Adrenal gland (tissue), 12 donors: ENCODE data around the gene MACF1. TPM values are rescaled to one million over a fixed set of nuclear protein-coding genes. Genes with fewer than 3 reads are reported as not detected.
"Not testable (repeated sequence)": the region's sequence is repeated elsewhere in the genome, so short reads cannot be mapped to it uniquely, and the experiment has no call there.

Experiments used
- DNase-seq, 7 donors: peaks; one replicate each; pipeline ENCODE4 v3.0.0-alpha.2; 2019 to 2020
- H3K27ac ChIP-seq, 5 donors: fragments of 200-600 bp; sonication (generic) in 4 of 5; 1 replicate in 3 of 5; 2 replicates in 2 of 5; pipeline versions ENCODE4 v1.5.1 to v1.8.0; 2016 to 2020; ENCODE audit warnings: mild to moderate bottlenecking in 1 of 5
- H3K27me3 ChIP-seq: fragments of 200-600 bp; 2 replicates; pipeline ENCODE4 v1.8.0; 2021
- H3K36me3 ChIP-seq, 2 donors: fragments of 200-600 bp; replicated peaks in 1 of 2; 1 replicate in 1 of 2; 2 replicates in 1 of 2; pipeline versions ENCODE4 v1.5.1 to v1.8.0; 2018 to 2022
- H3K4me1 ChIP-seq, 2 donors: fragments of 200-600 bp; replicated peaks in 1 of 2; 1 replicate in 1 of 2; 2 replicates in 1 of 2; pipeline versions ENCODE4 v1.5.1 to v1.8.0; 2018 to 2021
- H3K4me3 ChIP-seq, 4 donors: fragments of 200-600 bp; sonication (generic) in 3 of 4; one replicate each; pipeline ENCODE4 v1.5.1; 2016 to 2018
- H3K9me3 ChIP-seq, 3 donors: fragments of 200-600 bp; sonication (generic) in 1 of 3; replicated peaks in 1 of 3; 1 replicate in 2 of 3; 2 replicates in 1 of 3; pipeline versions ENCODE4 v1.5.1 to v1.8.0; 2016 to 2021
- POLR2A ChIP-seq, 2 donors: fragments of 450-650 bp; IDR thresholded peaks; one replicate each; pipeline ENCODE4 v1.6.1; 2017; ENCODE audit warnings: antibody characterized with exemption in 2 of 2, mild to moderate bottlenecking in 2 of 2, moderate library complexity in 1 of 2
- WGBS, 4 donors: extraction: QIAGEN DNeasy Blood & Tissue Kit in 2 of 4; methylation state at CpG; one replicate each; pipeline versions ENCODE4 v1.1.5 to v1.1.7; 2013 to 2017; 5-methylcytosine and 5-hydroxymethylcytosine counted together
- intact Hi-C, 2 donors: fragments of 100-400 bp; cut with DNase I; formaldehyde crosslinking; loops; one replicate each; pipeline versions ENCODE4 v1.14.1 to v1.15.0; 2022 to 2023
- polyA plus RNA-seq, 3 donors: library from polyadenylated mRNA; stranded (reverse); fragments of 200-250 nt in 2 of 3; fragments of 350-450 nt in 1 of 3; fragmentation: Illumina TruSeq in 1 of 3; extraction: RNeasy Lipid Tissue Mini Kit (QIAGEN cat#74804) in 1 of 3; gene quantifications; one replicate each; pipeline ENCODE4 v1.2.3, GENCODE V29; 2013 to 2014
- total RNA-seq, 9 donors: library from RNA; depleted of rRNA in 4 of 9; stranded (reverse); fragments of >200 nt in 4 of 9; fragments of 120-200 nt in 1 of 9; fragmentation: NEBNext Ultra II Directional in 1 of 9; extraction: Animal tissue kit (Norgen Biotek cat#: 25700) in 1 of 9; gene quantifications; one replicate each; pipeline versions ENCODE4 v1.1.0 to v1.2.4, GENCODE V29; 2013 to 2023
- TF ChIP-seq, protein P1 (sequence below), 6 experiments: fragments of 450-650 bp in 4 of 6; fragments of 200-600 bp in 2 of 6; sonication (generic) in 1 of 6; IDR thresholded peaks; 1 replicate in 5 of 6; 2 replicates in 1 of 6; pipeline versions ENCODE4 v1.5.1 to v1.8.0; 2016 to 2021; ENCODE audit warnings: antibody characterized with exemption in 6 of 6, mild to moderate bottlenecking in 2 of 6, moderate library complexity in 1 of 6
- donor health status: healthy with polysubstance abuse.
- donor health status: Bipolar disorder and iron deficiency.
- donor health status: DM: yes; HTN: yes; CAD: no.
- donor health status: DM: no; HTN: no; CAD: no.
- donor health status: DM: no; HTN: no; CAD: no.
- donor health status: DM: yes; HTN: yes; CAD: no.

Gene MACF1
- total and polyA plus RNA-seq, 12 donors, result 85.1 to 334 (median 219) TPM

DNA sequence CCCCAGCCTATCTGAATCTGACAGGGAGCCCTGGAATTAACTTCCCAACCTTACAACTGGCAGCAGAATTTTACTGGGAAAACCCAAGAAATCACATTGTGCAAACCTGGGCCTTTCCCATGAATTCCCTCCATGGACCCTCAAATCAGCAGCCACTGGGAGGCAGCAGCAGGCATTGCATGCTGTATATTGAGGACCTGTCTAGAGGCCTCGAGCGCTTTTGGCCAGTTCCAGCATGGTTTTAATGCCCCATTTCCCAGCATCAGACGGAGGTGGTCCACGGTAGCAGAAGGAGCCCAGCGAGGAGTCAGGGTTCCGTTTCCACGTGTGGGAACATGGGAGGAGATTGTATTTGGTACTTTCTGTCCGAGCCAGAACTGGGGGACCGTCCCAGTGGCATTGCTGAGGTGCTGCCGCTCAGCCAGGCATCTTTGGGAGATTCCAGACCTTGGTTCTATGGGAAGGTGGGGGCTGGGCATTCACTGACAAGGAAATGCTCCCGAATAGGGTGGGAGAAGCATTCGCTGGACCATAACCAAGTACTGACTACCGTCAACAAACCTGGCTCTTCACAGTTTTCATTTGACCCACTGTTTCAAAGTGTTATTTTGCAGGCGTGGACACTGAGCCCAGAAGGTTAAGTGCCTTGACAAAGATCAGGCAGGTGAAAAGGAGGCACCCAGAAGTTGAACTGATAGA lies 302.9 kb downstream of the MACF1 start:
- no peak for DNase-seq

DNA sequence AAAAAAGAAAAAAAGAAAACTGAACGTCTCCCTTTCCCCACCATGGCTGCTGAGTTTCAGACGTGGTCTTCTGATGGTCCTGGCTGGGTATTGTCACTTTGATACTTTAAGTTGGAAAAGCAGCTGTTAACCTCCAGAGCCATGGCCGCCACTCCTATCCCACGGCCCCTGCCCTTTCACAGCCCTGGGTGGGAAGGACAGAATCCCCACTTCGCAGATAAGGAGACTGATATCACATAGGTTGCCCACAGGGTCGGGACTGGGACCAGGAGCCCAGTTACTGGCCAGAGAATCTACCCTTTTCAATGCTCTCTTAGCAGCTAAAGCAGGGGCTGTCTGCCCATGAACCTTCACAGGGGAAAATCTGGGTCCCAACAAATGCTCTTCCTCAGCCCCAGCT lies 303.8 kb downstream of the MACF1 start:
- Histone ChIP-seq H3K9me3 (no peaks in the 10 kb centered on the region), H3K36me3 (no peaks in the 10 kb centered on the region), H3K4me3 (no peak overlapping the region), H3K4me1 (no peaks in the 10 kb centered on the region), H3K27ac (no peak overlapping the region), H3K27me3 (no peaks in the 10 kb centered on the region)
- TF ChIP-seq, protein P1, sequence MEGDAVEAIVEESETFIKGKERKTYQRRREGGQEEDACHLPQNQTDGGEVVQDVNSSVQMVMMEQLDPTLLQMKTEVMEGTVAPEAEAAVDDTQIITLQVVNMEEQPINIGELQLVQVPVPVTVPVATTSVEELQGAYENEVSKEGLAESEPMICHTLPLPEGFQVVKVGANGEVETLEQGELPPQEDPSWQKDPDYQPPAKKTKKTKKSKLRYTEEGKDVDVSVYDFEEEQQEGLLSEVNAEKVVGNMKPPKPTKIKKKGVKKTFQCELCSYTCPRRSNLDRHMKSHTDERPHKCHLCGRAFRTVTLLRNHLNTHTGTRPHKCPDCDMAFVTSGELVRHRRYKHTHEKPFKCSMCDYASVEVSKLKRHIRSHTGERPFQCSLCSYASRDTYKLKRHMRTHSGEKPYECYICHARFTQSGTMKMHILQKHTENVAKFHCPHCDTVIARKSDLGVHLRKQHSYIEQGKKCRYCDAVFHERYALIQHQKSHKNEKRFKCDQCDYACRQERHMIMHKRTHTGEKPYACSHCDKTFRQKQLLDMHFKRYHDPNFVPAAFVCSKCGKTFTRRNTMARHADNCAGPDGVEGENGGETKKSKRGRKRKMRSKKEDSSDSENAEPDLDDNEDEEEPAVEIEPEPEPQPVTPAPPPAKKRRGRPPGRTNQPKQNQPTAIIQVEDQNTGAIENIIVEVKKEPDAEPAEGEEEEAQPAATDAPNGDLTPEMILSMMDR (IDR thresholded peaks at IDR 0.05), result no peak
- TF ChIP-seq POLR2A (IDR thresholded peaks at IDR 0.05), result no peak
- 71 to 97% (median 78%) methylated on average over 6 of the region's 6 CpGs for WGBS, 4 donors
- DNase-seq, result no peak
- intact Hi-C loops, result no loop called here

More for the DNA sequence above, 302.9 kb downstream of the MACF1 start:
- 70 to 82% (median 79%) methylated on average over 10 to 14 of the region's 14 CpGs for WGBS, 4 donors
- H3K36me3 ChIP-seq, result no peaks in the 10 kb centered on the region
- intact Hi-C loops, result no loop called here
- H3K9me3 ChIP-seq, result no peaks in the 10 kb centered on the region
- no peaks in the 10 kb centered on the region for H3K4me1 ChIP-seq
- H3K27me3 ChIP-seq, result no peaks in the 10 kb centered on the region
- TF ChIP-seq, protein P1 (IDR thresholded peaks at IDR 0.05), result no peak
- TF ChIP-seq POLR2A (IDR thresholded peaks at IDR 0.05), result no peak
- H3K4me3 ChIP-seq, result no peak overlapping the region
- H3K27ac ChIP-seq, result no peak overlapping the region

DNA sequence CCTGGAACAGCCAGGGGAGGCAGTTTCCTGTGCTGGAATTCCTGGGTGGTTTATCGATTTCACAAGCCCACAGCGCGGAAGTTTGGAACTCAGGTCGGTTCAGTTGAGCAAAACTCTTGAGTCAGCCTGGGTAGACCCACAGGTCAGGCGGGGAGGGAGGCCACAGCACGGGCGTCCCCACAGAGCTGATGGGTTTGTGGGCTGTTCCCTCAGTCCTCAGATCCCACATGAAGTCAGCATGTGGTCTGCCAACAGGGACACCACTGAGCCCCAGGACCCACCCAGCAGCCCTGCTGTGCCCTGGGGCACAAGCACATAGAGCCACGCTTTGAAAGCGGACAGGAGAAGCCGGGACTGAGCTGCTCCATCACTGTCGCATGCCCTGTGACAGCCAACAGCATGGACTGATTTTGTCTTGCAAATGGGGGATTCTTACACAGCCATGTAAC lies 304.4 kb downstream of the MACF1 start:
- 61 to 81% (median 76%) methylated on average over 3 to 11 of the region's 11 CpGs for WGBS, 4 donors
- intact Hi-C loops, result no loop called here
- H3K27ac ChIP-seq, result no peak overlapping the region

GRCh38 chr1:39509360-39510009 lies 305.0 kb downstream of the MACF1 start:
- Histone ChIP-seq H3K36me3 (no peaks in the 10 kb centered on the region), H3K4me1 (no peaks in the 10 kb centered on the region), H3K9me3 (no peaks in the 10 kb centered on the region), H3K4me3 (no peak overlapping the region), H3K27me3 (no peaks in the 10 kb centered on the region), H3K27ac (no peak overlapping the region)
- TF ChIP-seq POLR2A (IDR thresholded peaks at IDR 0.05), result no peak
- TF ChIP-seq, protein P1 (IDR thresholded peaks at IDR 0.05), result no peak
- intact Hi-C loops, result no loop called here
- DNase-seq, result peak in 3 of 7 donors; percentile 17 to 36 (median 33)
- WGBS, 4 donors, result 55 to 67% (median 61%) methylated on average over 19 to 22 of the region's 22 CpGs

More for the DNA sequence above, 304.4 kb downstream of the MACF1 start:
- H3K9me3 ChIP-seq, result no peaks in the 10 kb centered on the region
- no peak for DNase-seq
- no peak overlapping the region for H3K4me3 ChIP-seq
- no peak for TF ChIP-seq POLR2A (IDR thresholded peaks at IDR 0.05)
- TF ChIP-seq, protein P1 (IDR thresholded peaks at IDR 0.05), result no peak
- no peaks in the 10 kb centered on the region for H3K4me1 ChIP-seq
- H3K27me3 ChIP-seq, result no peaks in the 10 kb centered on the region
- no peaks in the 10 kb centered on the region for H3K36me3 ChIP-seq

GRCh38 chr1:39510570-39511186 lies 306.2 kb downstream of the MACF1 start:
- H3K4me1 ChIP-seq, DNase-seq, H3K9me3 ChIP-seq, H3K27me3 ChIP-seq, H3K4me3 ChIP-seq, H3K36me3 ChIP-seq, H3K27ac ChIP-seq, intact Hi-C loops: not testable (repeated sequence)
- 88 to 91% (median 89%) methylated on average over 4 to 16 of the region's 20 CpGs for WGBS, 4 donors

DNA sequence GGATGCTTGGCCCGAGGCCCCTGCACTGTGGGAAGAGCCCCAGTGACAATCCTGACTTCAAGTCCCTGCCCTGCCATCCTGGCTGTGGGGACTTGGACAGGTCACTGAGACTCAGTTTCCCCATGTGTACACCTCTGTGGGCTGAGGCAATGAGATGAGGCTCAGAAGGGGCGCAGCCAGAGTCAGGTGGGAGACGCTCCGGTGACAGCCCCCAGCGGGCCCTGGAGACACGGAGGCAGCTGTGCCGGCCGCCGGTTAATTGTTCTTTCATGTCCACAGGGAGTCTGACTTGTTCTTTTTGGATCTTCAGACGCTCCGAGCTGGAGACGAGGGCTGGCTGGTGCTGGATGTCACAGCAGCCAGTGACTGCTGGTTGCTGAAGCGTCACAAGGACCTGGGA lies 307.0 kb downstream of the MACF1 start:
- H3K27ac ChIP-seq, H3K4me3 ChIP-seq, H3K36me3 ChIP-seq, DNase-seq, H3K9me3 ChIP-seq, intact Hi-C loops, H3K27me3 ChIP-seq, H3K4me1 ChIP-seq: not testable (repeated sequence)
- 65 to 81% methylated on average over 6 to 8 of the region's 13 CpGs; no CpG with 5 or more reads in 2 of the 4 donors for WGBS, 4 donors
